ENCODE results near the gene CDS1.
A peak's percentile ranks its signal among the peaks of the same experiment; 100 is the strongest.
"Not testable (repeated sequence)": the region's sequence is repeated elsewhere in the genome, so short reads cannot be mapped to it uniquely, and the experiment has no call there.

The CDS1 gene

DNA sequence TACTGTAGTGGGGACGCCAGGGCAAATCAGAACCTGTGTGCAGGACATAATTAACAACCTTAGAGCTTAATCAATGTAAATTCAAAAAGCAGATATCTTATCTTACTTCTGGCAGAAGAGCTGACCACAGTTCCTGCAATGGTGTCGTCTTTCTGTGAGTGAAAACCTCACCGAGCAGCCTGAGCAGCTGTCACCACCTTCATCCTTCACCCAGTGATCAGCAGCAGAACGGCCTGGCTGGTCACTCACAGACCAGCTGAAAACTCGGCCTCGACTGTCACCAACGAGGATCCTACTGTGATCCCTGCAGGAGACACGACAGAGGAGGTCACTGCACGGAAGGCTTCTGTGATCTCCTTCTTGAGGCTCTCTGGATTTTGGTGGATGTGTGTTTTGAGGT is 94.2 kb downstream of the CDS1 start:
- DNase-seq, result no peak

DNA sequence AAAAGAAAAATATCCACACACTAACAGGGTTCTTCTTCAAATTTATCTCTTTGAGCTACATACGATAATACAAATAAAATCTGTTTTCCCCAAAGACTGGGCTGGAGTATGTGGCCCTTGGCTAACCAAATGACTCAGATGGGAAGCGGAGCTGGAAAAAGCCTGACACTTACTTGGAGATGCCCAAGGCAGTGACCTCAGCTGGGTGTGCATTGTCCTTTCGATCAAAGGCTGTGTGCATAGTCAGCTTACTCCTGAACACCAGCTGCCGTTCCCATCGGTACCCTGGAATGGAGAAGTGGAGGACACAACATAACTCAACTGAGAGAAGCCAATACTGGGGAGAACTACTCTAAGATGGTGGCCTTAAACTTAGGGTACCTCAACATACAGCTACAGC is 95.1 kb downstream of the CDS1 start:
- DNase-seq, result no peak

- DNase-seq, result no peak
Measured at GRCh38 chr4:84678976-84679744, 96.2 kb downstream of the CDS1 start.

DNA sequence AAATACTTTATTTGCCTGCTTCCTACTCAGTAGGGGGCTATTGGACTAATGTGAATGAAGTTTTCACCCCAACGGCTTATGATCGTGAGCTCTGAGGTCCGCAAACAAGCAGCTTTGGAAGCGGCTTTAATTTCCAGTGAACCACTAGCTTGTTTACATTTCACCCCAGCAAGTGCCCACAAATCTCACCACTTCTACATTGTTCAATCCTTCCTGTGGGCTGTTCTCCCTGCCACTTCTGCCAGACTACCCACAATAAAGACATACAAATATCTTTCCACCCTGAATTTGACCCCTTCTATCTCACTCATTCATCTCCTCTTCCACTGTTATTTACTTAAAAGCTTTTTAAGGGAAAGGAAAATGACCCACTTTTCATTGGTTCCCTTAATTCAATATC is 98.0 kb downstream of the CDS1 start:
- no peak for DNase-seq

DNA sequence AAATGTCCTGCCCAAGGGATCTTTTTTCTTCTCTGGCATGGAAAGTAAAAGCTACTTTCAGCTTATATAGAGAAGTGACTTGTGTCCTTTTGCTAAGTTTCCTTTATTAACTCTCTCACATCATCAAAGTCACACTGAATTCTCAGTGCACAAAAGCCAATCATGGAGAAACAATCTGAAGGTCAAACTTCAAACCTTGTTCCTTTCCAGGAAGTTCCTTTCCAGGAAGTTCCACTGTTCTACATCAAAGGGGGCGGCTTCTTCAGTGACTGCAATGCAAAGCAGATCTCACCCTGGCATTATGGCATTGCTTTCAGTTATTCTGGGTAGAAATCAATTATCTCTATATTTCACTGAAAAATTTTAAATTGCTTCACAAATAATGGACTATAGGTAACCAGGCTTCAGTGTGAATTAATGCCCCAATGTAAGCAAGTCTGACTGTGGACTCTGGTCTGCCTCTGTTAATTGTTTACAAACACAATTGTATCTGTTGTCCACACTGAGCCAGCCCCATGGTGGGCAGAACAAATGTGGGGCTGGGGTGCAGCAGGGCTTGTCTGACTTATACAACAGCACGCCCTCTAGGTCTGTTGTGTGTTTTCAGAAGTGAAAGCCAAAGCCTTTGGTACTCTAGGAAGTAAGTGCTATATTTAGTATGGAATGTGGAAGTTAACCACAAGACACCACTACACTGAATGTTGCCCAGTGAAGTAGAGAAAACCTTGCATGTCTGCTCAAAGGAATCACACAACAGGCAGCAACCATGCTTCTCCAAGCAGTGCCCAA is 98.8 kb downstream of the CDS1 start:
- peak; percentile 85 for DNase-seq

DNA sequence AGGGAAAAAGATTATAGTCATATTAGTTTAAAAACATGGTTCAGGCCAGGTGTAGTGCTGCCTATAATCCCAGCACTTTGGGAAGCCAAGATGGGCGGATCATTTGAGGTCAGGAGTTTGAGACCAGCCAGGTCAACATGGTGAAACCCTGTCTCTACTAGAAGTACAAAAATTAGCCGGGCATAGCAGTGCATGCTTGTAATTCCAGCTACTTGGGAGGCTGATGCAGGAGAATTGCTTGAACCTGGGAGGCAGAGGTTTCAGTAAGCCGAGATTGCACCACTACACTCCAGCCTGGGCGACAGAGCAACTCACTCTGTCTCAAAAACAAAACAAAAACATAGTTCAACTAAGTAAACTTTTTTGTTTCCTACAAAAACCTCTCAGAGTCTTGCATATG is 99.7 kb downstream of the CDS1 start:
- DNase-seq, result not testable (repeated sequence)

DNA sequence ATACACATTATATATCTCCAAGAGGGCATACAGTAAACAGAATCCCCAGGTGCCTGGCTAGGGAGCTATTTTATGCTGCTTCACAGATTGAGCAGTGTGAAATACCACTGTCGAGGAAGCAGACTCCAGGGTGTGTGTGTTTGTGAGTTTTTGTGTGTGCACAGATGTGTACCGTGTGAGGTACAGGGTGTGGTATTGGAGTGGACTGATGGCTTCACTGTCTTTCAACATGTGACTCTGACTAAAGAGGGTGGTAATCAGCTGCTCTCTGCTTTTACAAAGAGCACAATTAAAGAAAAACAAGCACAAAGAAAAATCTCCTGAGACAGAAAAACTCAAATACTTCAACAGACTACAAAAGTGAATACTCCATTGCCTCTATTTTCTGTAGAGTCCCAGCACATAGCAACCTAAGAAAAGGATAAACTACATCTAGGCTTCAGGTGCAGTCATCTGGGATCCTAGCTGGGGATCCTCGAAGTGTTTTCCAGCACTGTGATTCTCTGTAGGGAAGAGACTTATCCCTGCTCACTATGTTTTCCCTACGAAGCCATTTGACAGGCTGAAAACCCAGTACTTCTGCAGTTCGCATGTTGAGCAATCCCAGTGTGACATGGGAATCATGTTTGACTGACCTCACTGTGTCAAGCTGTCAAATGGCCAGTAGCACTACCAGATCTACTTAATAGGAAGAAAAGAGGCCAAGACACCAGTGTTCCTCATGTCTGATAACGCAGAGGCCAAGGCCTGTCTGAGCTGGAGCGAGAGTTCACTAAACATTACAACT is 100.3 kb downstream of the CDS1 start:
- DNase-seq, result peak; percentile 81 to 92

DNA sequence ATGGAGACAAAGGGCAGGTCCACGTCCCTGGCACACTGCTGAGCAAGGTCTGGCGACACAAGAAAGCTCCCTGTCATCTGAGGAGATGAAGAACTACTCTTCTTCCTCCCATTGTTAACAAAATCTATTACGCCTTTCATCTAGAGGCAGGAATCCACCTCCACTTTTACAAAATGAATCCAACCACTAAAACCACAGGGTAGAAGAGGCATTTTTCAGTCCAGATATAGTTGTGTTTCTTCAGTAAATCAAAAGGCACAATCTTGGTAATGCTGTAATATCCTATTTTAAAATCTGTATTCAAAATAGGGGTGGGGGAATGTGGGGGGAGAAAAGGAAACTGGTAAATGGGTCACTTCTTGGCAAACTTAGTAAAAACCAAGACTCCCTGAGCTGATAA is 101.4 kb downstream of the CDS1 start:
- DNase-seq, result no peak

DNA sequence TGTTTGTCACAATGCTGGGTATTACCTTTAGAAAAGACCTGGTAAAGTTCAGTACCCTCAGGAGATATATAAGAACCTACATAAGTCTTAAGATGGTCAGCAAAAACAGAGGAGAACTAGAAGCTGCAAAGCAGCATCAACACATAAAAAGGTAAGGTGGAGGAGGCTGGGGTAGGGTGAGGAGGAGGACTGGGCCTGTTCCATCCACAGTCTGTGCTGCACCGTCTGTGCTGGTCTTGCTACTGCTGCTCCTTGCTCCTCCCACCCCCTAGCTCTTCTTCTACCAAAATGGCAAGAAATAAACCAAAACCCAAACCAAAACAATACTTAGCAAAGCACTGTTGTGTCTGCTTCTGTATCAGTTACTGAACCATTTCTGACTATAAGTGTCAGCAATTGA is 102.2 kb downstream of the CDS1 start:
- no peak for DNase-seq

DNA sequence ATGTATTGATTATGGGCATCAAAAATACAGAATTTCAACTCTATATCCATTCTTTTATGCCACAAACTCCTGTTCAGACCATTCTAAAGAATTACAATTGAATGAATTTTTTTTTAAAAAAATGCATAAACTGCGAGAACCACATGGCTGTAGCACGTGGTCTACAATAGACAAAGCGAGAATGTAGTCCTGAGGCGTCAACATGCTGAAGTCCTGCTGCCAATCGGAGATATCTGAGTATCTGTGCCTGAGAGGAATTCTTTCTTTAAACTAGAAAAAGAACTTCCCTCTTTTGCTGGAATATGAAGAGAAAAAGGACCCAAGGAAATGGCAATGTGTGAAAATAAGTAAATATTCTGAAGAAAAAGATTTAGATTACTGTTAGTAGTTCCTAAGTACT is 105.7 kb downstream of the CDS1 start:
- DNase-seq, result no peak

GRCh38 chr4:84689197-84689596 is 106.3 kb downstream of the CDS1 start:
- no peak for DNase-seq

DNA sequence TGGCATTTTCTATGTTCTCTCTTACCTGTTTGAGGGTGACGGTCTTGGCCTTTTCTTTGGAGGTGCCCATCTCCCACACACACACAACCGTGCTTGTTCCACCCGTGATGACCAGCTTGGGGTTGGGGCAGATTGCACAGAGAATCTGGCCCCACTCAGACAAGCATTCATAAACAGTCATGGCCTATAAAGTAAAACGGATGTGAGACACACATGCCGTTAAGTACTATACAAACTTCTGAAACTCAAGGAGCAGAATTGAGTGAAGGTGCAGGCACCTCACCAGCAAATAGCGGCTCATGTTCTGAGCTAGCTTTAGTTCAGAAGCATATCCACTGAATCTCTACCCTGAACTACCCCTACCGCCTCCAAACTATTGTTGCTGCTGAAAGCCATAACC is 107.6 kb downstream of the CDS1 start:
- no peak for DNase-seq

- peak; percentile 60 to 75 for DNase-seq
Measured at GRCh38 chr4:84691170-84691691, 108.3 kb downstream of the CDS1 start.

GRCh38 chr4:84691800-84692199 is 108.9 kb downstream of the CDS1 start:
- DNase-seq, result no peak

- DNase-seq, result no peak
Measured at GRCh38 chr4:84697159-84697558, 114.2 kb downstream of the CDS1 start.

- no peak for DNase-seq
Measured at GRCh38 chr4:84697615-84698201, 114.8 kb downstream of the CDS1 start.

GRCh38 chr4:84699001-84699671 is 116.2 kb downstream of the CDS1 start:
- peak; percentile 18 to 19 for DNase-seq

All from inflammatory macrophage (primary cell).